Measurements from ENCODE around the gene CHST9.
"Not testable (repeated sequence)": the region's sequence is repeated elsewhere in the genome, so short reads cannot be mapped to it uniquely, and the experiment has no call there.

CHST9 gene

DNA sequence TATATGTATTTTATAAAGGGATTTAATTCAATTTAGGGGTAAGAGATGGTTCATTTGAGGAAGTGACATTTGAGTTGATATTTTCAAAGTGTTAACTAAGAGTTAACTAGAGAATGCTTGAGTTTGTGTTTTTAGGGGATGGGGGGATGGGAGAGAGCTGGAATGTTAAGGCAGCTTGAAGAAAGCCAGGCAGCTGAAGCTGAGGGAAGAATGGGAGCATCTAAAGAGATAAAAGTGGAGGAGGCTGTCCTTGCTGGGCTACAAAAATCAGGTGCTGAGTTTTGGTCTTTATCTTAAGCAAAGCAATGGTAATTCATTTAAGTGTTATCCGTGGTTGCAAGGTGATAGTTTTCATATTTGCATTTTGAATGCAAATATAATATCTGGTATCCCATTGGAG lies 9.2 kb downstream of the CHST9 start:
- no CpG with 5 or more reads among the region's 1 CpG for WGBS (ENCODE audit: insufficient coverage, insufficient read length)
- H3K4me3 ChIP-seq (ENCODE audit: low read length): no peak overlapping the region
- H3K27me3 ChIP-seq (ENCODE audit: control insufficient read depth, insufficient read depth, low read length): no peaks in the 10 kb centered on the region
- H3K36me3 ChIP-seq (ENCODE audit: control insufficient read depth, insufficient read depth, low read length): no peaks in the 10 kb centered on the region
- H3K4me1 ChIP-seq (ENCODE audit: control insufficient read depth, insufficient read depth, low read length): no peaks in the 10 kb centered on the region; the same call in 1 of the 2 replicates
- no peaks in the 10 kb centered on the region for H3K9me3 ChIP-seq (ENCODE audit: control insufficient read depth, insufficient read depth, low read length)
- DNase-seq (ENCODE audit: low read depth, low spot score): no peak
- H3K27ac ChIP-seq (ENCODE audit: low read length): no peak overlapping the region

DNA sequence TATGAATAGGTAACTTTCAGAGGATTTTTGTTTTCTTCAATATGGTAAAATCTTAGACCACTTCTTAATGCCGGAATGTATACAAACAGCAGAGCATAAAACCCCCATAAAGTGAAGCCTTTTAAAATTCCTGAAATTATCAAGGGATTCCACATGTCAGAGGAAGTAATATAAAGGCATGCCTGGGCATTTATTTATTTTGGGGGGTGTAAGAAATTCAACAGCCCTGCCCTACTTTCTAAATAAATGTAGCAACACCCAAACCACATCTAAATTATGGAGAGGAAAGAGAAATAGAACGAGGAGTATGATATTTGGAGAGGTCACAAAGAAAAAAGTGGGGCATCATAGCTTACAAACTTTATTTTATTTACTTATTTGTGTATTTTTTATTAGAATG lies 9.9 kb downstream of the CHST9 start:
- Histone ChIP-seq H3K27me3 (ENCODE audit: control insufficient read depth, insufficient read depth, low read length) (no peaks in the 10 kb centered on the region), H3K4me1 (ENCODE audit: control insufficient read depth, insufficient read depth, low read length) (no peaks in the 10 kb centered on the region; the same call in 1 of the 2 replicates), H3K27ac (ENCODE audit: low read length) (no peak overlapping the region), H3K9me3 (ENCODE audit: control insufficient read depth, insufficient read depth, low read length) (no peaks in the 10 kb centered on the region), H3K4me3 (ENCODE audit: low read length) (no peak overlapping the region), H3K36me3 (ENCODE audit: control insufficient read depth, insufficient read depth, low read length) (no peaks in the 10 kb centered on the region)
- no CpG with 5 or more reads among the region's 2 CpGs for WGBS (ENCODE audit: insufficient coverage, insufficient read length)
- no peak for DNase-seq (ENCODE audit: low read depth, low spot score)

DNA sequence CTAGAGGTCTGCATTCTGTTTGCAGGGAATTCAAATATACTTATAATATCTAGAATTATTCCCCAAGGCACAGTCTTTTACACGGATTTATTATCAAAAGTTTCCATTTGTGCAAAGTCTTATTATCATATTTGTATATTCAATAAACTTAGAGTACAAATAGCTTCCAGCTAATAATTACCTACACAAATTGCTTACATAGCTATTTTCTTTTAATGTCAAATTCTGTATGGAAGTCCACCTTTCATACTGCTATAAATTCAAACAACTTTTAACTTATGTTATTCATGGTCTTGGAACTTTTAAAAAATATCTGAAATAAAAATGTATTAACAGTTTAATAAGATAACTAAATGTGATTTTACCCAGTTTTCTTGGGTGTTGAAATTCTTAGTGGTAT lies 13.1 kb downstream of the CHST9 start:
- Histone ChIP-seq H3K9me3 (ENCODE audit: control insufficient read depth, insufficient read depth, low read length) (no peaks in the 10 kb centered on the region), H3K4me3 (ENCODE audit: low read length) (no peak overlapping the region), H3K4me1 (ENCODE audit: control insufficient read depth, insufficient read depth, low read length) (no peaks in the 10 kb centered on the region; the same call in 1 of the 2 replicates), H3K36me3 (ENCODE audit: control insufficient read depth, insufficient read depth, low read length) (no peaks in the 10 kb centered on the region), H3K27ac (ENCODE audit: low read length) (no peak overlapping the region), H3K27me3 (ENCODE audit: control insufficient read depth, insufficient read depth, low read length) (no peaks in the 10 kb centered on the region)
- WGBS (ENCODE audit: insufficient coverage, insufficient read length): no CpG with 5 or more reads among the region's 1 CpG
- no peak for DNase-seq (ENCODE audit: low read depth, low spot score)

DNA sequence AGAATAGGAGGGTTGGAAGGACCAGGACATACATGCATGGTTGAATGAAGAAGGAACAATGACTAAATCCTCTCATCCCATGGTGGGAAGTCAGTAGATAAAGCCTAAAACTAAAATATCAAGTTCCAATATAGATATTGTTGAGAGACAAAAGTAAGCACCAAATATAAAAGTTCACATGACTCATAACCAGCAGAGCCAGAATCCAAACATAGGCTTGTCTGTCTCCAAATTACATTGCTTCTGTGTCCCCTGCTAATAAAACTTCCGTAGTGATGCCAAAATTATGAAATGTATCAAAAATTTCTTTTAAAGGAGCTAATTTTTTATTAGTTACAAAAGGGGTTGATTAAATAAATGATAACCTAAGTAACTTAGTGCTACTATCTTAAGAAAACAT lies 19.7 kb downstream of the CHST9 start:
- H3K27ac ChIP-seq (ENCODE audit: low read length): no peak overlapping the region
- DNase-seq (ENCODE audit: low read depth, low spot score): no peak
- H3K9me3 ChIP-seq (ENCODE audit: control insufficient read depth, insufficient read depth, low read length): no peaks in the 10 kb centered on the region; the same call in 1 of the 2 replicates
- no CpG with 5 or more reads among the region's 1 CpG for WGBS (ENCODE audit: insufficient coverage, insufficient read length)
- H3K4me1 ChIP-seq (ENCODE audit: control insufficient read depth, insufficient read depth, low read length): no peaks in the 10 kb centered on the region
- H3K36me3 ChIP-seq (ENCODE audit: control insufficient read depth, insufficient read depth, low read length): no peaks in the 10 kb centered on the region
- no peak overlapping the region for H3K4me3 ChIP-seq (ENCODE audit: low read length)
- H3K27me3 ChIP-seq (ENCODE audit: control insufficient read depth, insufficient read depth, low read length): no peaks in the 10 kb centered on the region

DNA sequence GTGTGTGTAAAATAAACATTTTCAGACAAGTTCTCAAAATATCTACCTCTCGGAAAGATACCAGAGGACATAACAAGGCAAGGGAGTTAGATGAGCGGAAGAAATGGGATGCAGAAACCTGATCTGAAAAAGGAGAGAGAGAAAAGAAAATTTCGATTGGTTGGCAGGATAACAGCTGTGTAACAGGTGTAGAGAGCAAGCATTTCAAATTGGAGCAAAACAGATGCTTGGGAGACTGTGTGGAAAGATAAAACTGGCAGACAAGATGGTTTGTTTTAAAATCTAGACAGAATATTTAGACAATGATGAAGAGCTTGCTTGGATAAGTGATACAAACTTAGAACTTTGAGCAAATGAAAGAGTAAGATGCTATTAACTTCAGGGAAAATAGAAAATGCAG lies 20.2 kb downstream of the CHST9 start:
- no CpG with 5 or more reads among the region's 3 CpGs for WGBS (ENCODE audit: insufficient coverage, insufficient read length)
- H3K36me3 ChIP-seq (ENCODE audit: control insufficient read depth, insufficient read depth, low read length): no peaks in the 10 kb centered on the region
- H3K27me3 ChIP-seq (ENCODE audit: control insufficient read depth, insufficient read depth, low read length): no peaks in the 10 kb centered on the region
- no peaks in the 10 kb centered on the region for H3K4me1 ChIP-seq (ENCODE audit: control insufficient read depth, insufficient read depth, low read length)
- H3K9me3 ChIP-seq (ENCODE audit: control insufficient read depth, insufficient read depth, low read length): no peaks in the 10 kb centered on the region; the same call in 1 of the 2 replicates
- H3K27ac ChIP-seq (ENCODE audit: low read length): no peak overlapping the region
- no peak for DNase-seq (ENCODE audit: low read depth, low spot score)
- no peak overlapping the region for H3K4me3 ChIP-seq (ENCODE audit: low read length)

DNA sequence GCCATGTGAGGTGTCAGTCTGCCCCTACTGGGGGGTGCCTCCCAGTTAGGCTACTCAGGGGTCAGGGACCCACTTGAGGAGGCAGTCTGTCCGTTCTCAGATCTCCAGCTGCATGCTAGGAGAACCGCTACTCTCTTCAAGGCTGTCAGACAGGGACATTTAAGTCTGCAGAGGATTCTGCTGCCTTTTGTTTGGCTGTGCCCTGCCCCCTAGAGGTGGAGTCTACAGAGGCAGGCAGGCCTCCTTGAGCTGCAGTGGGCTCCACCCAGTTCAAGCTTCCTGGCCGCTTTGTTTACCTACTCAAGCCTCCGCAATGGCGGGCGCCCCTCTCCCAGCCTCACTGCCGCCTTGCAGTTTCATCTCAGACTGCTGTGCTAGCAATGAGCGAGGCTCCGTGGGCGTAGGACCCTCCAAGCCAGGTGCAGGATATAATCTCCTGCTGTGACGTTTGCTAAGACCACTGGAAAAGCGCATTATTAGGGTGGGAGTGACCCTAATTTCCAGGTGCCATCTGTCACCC lies 21.9 kb downstream of the CHST9 start:
- not testable (repeated sequence) for DNase-seq (ENCODE audit: low read depth, low spot score); H3K4me3 ChIP-seq (ENCODE audit: low read length); H3K9me3 ChIP-seq (ENCODE audit: control insufficient read depth, insufficient read depth, low read length); H3K27me3 ChIP-seq (ENCODE audit: control insufficient read depth, insufficient read depth, low read length); H3K36me3 ChIP-seq (ENCODE audit: control insufficient read depth, insufficient read depth, low read length); H3K4me1 ChIP-seq (ENCODE audit: control insufficient read depth, insufficient read depth, low read length); H3K27ac ChIP-seq (ENCODE audit: low read length)
- no CpG with 5 or more reads among the region's 12 CpGs for WGBS (ENCODE audit: insufficient coverage, insufficient read length)

DNA sequence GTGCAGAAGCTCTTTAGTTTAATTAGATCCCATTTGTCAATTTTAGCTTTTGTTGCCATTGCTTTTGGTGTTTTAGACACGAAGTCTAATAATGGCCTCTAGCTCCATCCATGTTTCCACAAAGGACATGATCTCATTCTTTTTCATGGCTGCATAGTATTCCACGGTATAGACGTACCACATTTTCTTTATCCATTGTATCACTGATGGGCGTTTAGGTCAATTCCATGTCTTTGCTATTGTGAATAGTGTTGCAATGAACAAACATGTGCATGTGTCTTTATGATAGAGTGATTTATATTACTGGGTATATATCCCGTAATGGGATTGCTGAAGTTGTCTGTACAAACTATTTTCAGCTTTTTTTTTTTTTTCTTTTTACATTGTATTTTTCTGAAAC lies 35.9 kb downstream of the CHST9 start:
- not testable (repeated sequence) for H3K4me3 ChIP-seq (ENCODE audit: low read length); H3K4me1 ChIP-seq (ENCODE audit: control insufficient read depth, insufficient read depth, low read length); H3K36me3 ChIP-seq (ENCODE audit: control insufficient read depth, insufficient read depth, low read length); H3K27ac ChIP-seq (ENCODE audit: low read length); H3K27me3 ChIP-seq (ENCODE audit: control insufficient read depth, insufficient read depth, low read length); H3K9me3 ChIP-seq (ENCODE audit: control insufficient read depth, insufficient read depth, low read length); DNase-seq (ENCODE audit: low read depth, low spot score)
- no CpG with 5 or more reads among the region's 5 CpGs for WGBS (ENCODE audit: insufficient coverage, insufficient read length)

DNA sequence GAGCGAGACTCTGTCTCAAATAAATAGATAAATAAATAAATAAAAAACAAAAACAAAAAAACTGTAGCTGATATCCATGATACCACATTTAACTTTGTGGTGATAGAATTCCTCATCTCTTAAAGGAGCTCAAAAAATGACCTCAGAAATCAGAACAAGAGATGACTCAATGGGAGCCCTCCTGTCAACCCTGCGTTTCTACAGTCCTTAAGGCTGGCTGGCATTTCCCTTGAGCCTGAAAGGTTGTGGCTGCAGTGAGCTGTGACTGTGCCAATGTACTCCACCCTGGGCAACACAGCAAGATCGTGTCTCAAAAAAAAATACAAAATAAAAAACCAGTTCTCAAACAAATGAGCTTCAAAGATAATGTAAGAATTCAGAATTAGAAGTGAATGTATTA lies 40.4 kb downstream of the CHST9 start:
- H3K9me3 ChIP-seq (ENCODE audit: control insufficient read depth, insufficient read depth, low read length): no peaks in the 10 kb centered on the region
- no peaks in the 10 kb centered on the region for H3K27me3 ChIP-seq (ENCODE audit: control insufficient read depth, insufficient read depth, low read length)
- H3K36me3 ChIP-seq (ENCODE audit: control insufficient read depth, insufficient read depth, low read length): no peaks in the 10 kb centered on the region
- no peak overlapping the region for H3K27ac ChIP-seq (ENCODE audit: low read length)
- H3K4me3 ChIP-seq (ENCODE audit: low read length): no peak overlapping the region
- no peaks in the 10 kb centered on the region for H3K4me1 ChIP-seq (ENCODE audit: control insufficient read depth, insufficient read depth, low read length)
- no peak for DNase-seq (ENCODE audit: low read depth, low spot score)
- WGBS (ENCODE audit: insufficient coverage, insufficient read length): no CpG with 5 or more reads among the region's 3 CpGs

DNA sequence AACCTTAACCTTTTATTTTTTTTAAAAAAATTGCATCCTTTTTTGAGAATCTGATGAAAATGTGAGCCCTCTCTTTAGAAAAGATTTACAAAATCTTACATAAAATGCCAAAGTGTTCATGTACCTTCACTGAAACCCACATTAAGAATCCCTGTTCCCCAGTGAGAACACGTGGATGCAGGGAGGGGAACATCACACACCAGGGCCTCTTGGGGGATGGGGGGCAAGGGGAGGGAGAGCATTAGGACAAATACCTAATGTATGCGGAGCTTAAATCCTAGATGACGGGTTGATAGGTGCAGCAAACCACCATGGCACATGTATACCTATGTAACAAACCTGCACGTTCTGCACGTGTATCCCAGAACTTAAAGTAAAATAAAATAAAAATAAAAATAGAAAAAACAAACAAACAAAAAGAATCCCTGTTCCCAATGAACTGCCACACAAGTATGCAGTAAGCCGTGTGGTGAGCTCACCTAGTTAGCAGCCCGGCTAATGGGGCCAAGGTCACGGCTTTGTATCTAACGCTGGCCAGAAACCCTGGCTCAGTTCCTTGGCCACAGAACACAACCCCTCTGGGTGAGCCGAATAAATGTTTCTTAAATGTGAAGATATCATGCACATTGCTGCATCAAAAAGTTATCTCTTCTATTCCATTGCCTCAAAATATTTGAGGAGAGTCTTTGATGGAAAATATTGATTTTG lies 41.4 kb downstream of the CHST9 start:
- H3K4me3 ChIP-seq (ENCODE audit: low read length): no peak overlapping the region
- no CpG with 5 or more reads among the region's 10 CpGs for WGBS (ENCODE audit: insufficient coverage, insufficient read length)
- no peaks in the 10 kb centered on the region for H3K9me3 ChIP-seq (ENCODE audit: control insufficient read depth, insufficient read depth, low read length)
- DNase-seq (ENCODE audit: low read depth, low spot score): no peak
- H3K36me3 ChIP-seq (ENCODE audit: control insufficient read depth, insufficient read depth, low read length): no peaks in the 10 kb centered on the region
- no peaks in the 10 kb centered on the region for H3K27me3 ChIP-seq (ENCODE audit: control insufficient read depth, insufficient read depth, low read length)
- no peaks in the 10 kb centered on the region for H3K4me1 ChIP-seq (ENCODE audit: control insufficient read depth, insufficient read depth, low read length)
- no peak overlapping the region for H3K27ac ChIP-seq (ENCODE audit: low read length)

DNA sequence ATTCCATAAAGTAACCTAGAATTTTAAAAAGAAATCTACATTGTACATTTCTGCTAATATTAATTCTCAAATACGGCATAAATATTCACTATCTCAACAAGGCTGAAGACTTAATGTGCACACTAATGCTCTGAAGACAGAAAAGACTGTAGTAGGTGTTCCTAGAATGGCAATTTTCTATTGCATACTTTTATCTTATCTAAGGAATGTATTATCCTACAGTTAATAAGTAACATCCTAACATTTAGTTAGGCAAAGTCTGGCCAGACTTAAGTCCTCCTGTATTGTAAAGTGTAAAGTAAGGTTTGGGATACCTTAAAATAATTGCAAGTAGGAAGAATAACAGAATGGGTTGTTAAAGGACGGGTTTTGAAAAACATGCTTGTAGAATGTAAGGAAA lies 42.2 kb downstream of the CHST9 start:
- H3K4me3 ChIP-seq (ENCODE audit: low read length): no peak overlapping the region
- H3K27ac ChIP-seq (ENCODE audit: low read length): no peak overlapping the region
- WGBS (ENCODE audit: insufficient coverage, insufficient read length): no CpG with 5 or more reads among the region's 2 CpGs
- H3K36me3 ChIP-seq (ENCODE audit: control insufficient read depth, insufficient read depth, low read length): no peaks in the 10 kb centered on the region
- no peaks in the 10 kb centered on the region for H3K9me3 ChIP-seq (ENCODE audit: control insufficient read depth, insufficient read depth, low read length)
- H3K27me3 ChIP-seq (ENCODE audit: control insufficient read depth, insufficient read depth, low read length): no peaks in the 10 kb centered on the region
- no peak for DNase-seq (ENCODE audit: low read depth, low spot score)
- H3K4me1 ChIP-seq (ENCODE audit: control insufficient read depth, insufficient read depth, low read length): no peaks in the 10 kb centered on the region

DNA sequence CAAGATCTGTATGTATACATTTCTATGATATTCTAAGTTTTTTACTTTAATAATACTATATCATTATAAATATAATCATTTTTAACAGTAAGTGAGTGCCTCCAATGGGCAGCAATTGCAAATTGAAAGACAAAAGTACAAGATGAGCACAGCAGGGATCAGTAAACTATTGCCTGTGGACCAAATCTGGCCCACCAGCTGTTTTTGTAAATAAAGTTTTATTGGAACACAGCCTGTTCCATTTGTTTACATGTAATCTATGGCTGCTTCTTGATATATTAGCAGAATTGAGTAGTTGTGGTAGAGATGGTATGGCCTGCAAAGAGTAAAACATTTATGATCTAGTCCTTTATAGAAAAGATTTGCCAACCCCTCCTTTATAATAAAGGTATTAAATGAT lies 43.2 kb downstream of the CHST9 start:
- no peak for DNase-seq (ENCODE audit: low read depth, low spot score)
- Histone ChIP-seq H3K27me3 (ENCODE audit: control insufficient read depth, insufficient read depth, low read length) (no peaks in the 10 kb centered on the region), H3K4me1 (ENCODE audit: control insufficient read depth, insufficient read depth, low read length) (no peaks in the 10 kb centered on the region), H3K4me3 (ENCODE audit: low read length) (no peak overlapping the region), H3K9me3 (ENCODE audit: control insufficient read depth, insufficient read depth, low read length) (no peaks in the 10 kb centered on the region), H3K36me3 (ENCODE audit: control insufficient read depth, insufficient read depth, low read length) (no peaks in the 10 kb centered on the region), H3K27ac (ENCODE audit: low read length) (no peak overlapping the region)

All from iPS DF 6.9 (cell line).